H9 (cell line): ENCODE results near the gene PEX19. TPM values are rescaled to one million over a fixed set of nuclear protein-coding genes. Genes with fewer than 3 reads are reported as not detected.

ENCODE experiments used
- DNase-seq: peaks from one replicate; pipeline ENCODE4 v3.0.0-alpha.2; 2017
- H2AFZ ChIP-seq: one replicate; pipeline ENCODE4 v1.6.1; 2013; ENCODE audit warnings: mild to moderate bottlenecking, low read length, control low read depth, moderate library complexity
- H2AK5ac ChIP-seq: 2 replicates; pipeline ENCODE4 v1.6.1; 2013; ENCODE audit warnings: low read length, control low read depth, mixed read lengths; ENCODE audit not compliant: insufficient read length
- H2BK120ac ChIP-seq: one replicate; pipeline ENCODE4 v1.6.1; 2013; ENCODE audit warnings: low read depth, mild to moderate bottlenecking, low read length, control low read depth, inconsistent platforms; ENCODE audit not compliant: poor library complexity, severe bottlenecking
- H2BK12ac ChIP-seq: 2 replicates; pipeline ENCODE4 v1.6.1; 2013; ENCODE audit warnings: low read length, control low read depth, mixed read lengths, low read depth; ENCODE audit not compliant: insufficient read length
- H2BK15ac ChIP-seq: 2 replicates; pipeline ENCODE4 v1.6.1; 2013; ENCODE audit warnings: low read depth, low read length, control low read depth
- H2BK20ac ChIP-seq: one replicate; pipeline ENCODE4 v1.6.1; 2013; ENCODE audit warnings: low read depth, mild to moderate bottlenecking, low read length, control low read depth, inconsistent platforms; ENCODE audit not compliant: poor library complexity, severe bottlenecking
- H2BK5ac ChIP-seq: 2 replicates; pipeline ENCODE4 v1.6.1; 2013; ENCODE audit warnings: low read length, control low read depth, mixed read lengths; ENCODE audit not compliant: insufficient read length
- H3K14ac ChIP-seq: 2 replicates; pipeline ENCODE4 v1.6.1; 2013; ENCODE audit warnings: low read length, control low read depth; ENCODE audit not compliant: insufficient read depth
- H3K18ac ChIP-seq: 2 replicates; pipeline ENCODE4 v1.6.1; 2013; ENCODE audit warnings: low read depth, mild to moderate bottlenecking, mixed read lengths, low read length, control low read depth; ENCODE audit not compliant: insufficient read length
- H3K23ac ChIP-seq: 2 replicates; pipeline ENCODE4 v1.6.1; 2013; ENCODE audit warnings: low read length, control low read depth, mixed read lengths, low read depth; ENCODE audit not compliant: insufficient read length
- H3K23me2 ChIP-seq: 2 replicates; pipeline ENCODE4 v1.6.1; 2013; ENCODE audit warnings: low read depth, mild to moderate bottlenecking, mixed read lengths, low read length, control low read depth; ENCODE audit not compliant: insufficient read length, poor library complexity, severe bottlenecking
- H3K27ac ChIP-seq: 2 replicates; pipeline ENCODE4 v1.5.1; 2013; ENCODE audit warnings: low read length, control low read depth, mixed read lengths, low read depth; ENCODE audit not compliant: insufficient read length
- H3K27me3 ChIP-seq: 2 replicates; pipeline ENCODE4 v1.6.1; 2013; ENCODE audit warnings: low read length, control low read depth, inconsistent platforms; ENCODE audit not compliant: insufficient read depth
- H3K4ac ChIP-seq: 2 replicates; pipeline ENCODE4 v1.6.1; 2013; ENCODE audit warnings: low read depth, mild to moderate bottlenecking, control low read depth, inconsistent platforms, low read length, moderate library complexity
- H3K4me1 ChIP-seq: 2 replicates; pipeline ENCODE4 v1.6.1; 2013; ENCODE audit warnings: low read length, control low read depth, inconsistent platforms; ENCODE audit not compliant: insufficient read depth
- H3K4me2 ChIP-seq: 2 replicates; pipeline ENCODE4 v1.6.1; 2013; ENCODE audit warnings: low read length, control low read depth, mixed read lengths; ENCODE audit not compliant: insufficient read length, insufficient read depth
- H3K56ac ChIP-seq: 2 replicates; pipeline ENCODE4 v1.6.1; 2013; ENCODE audit warnings: low read depth, mild to moderate bottlenecking, mixed read lengths, low read length, control low read depth; ENCODE audit not compliant: insufficient read length
- H3K79me1 ChIP-seq: 2 replicates; pipeline ENCODE4 v1.6.1; 2013; ENCODE audit warnings: low read depth, mild to moderate bottlenecking, moderate library complexity, low read length, control low read depth, inconsistent platforms; ENCODE audit not compliant: insufficient read depth, poor library complexity, severe bottlenecking
- H3K79me2 ChIP-seq: 2 replicates; pipeline ENCODE4 v1.6.1; 2013; ENCODE audit warnings: low read length, control low read depth, inconsistent platforms; ENCODE audit not compliant: insufficient read depth
- H3K9ac ChIP-seq: 2 replicates; pipeline ENCODE4 v1.6.1; 2013; ENCODE audit warnings: low read length, control low read depth, mixed read lengths; ENCODE audit not compliant: insufficient read length; ENCODE audit errors: extremely low read depth
- H3K9me3 ChIP-seq: one replicate; pipeline ENCODE4 v1.6.1; 2013; ENCODE audit warnings: low read depth, low read length, inconsistent platforms; ENCODE audit not compliant: control insufficient read depth
- H3T11ph ChIP-seq: one replicate; pipeline ENCODE4 v1.6.1; 2013; ENCODE audit warnings: mild to moderate bottlenecking, low read length, control low read depth, inconsistent platforms
- H4K20me1 ChIP-seq: one replicate; pipeline ENCODE4 v1.6.1; 2013; ENCODE audit not compliant: control insufficient read depth, insufficient read length, insufficient read depth
- H4K5ac ChIP-seq: 2 replicates; pipeline ENCODE4 v1.6.1; 2013; ENCODE audit warnings: low read depth, mild to moderate bottlenecking, mixed read lengths, low read length, control low read depth; ENCODE audit not compliant: insufficient read length
- H4K8ac ChIP-seq: replicated peaks from 2 replicates; pipeline ENCODE4 v1.6.1; 2013; ENCODE audit warnings: low read length, control low read depth, mixed read lengths, low read depth; ENCODE audit not compliant: insufficient read length
- H4K91ac ChIP-seq: 2 replicates; pipeline ENCODE4 v1.6.1; 2013; ENCODE audit warnings: low read depth, mild to moderate bottlenecking, moderate library complexity, mixed read lengths, low read length, control low read depth; ENCODE audit not compliant: insufficient read length
- H3K27ac Mint-ChIP-seq, 3 experiments: 2 replicates in 2 of 3; 3 replicates in 1 of 3; pipeline ENCODE4 v1.8.0; 2020 to 2021; ENCODE audit warnings: mixed read lengths in 3 of 3, mild to moderate bottlenecking in 1 of 3, moderate library complexity in 1 of 3
- H3K27me3 Mint-ChIP-seq: 2 replicates; pipeline ENCODE4 v1.8.0; 2021; ENCODE audit warnings: low read depth, mild to moderate bottlenecking, moderate library complexity, mixed read lengths
- H3K36me3 Mint-ChIP-seq, 3 experiments: 2 replicates in 2 of 3; 3 replicates in 1 of 3; pipeline ENCODE4 v1.8.0; 2020 to 2021; ENCODE audit warnings: low read depth in 3 of 3, mixed read lengths in 3 of 3; ENCODE audit not compliant: insufficient read depth in 1 of 3
- H3K4me1 Mint-ChIP-seq, 2 experiments: 2 replicates each; pipeline ENCODE4 v1.8.0; 2020; ENCODE audit warnings: mixed read lengths in 2 of 2
- H3K4me3 Mint-ChIP-seq, 2 experiments: 2 replicates in 1 of 2; 3 replicates in 1 of 2; pipeline ENCODE4 v1.8.0; 2020 to 2021; ENCODE audit warnings: mild to moderate bottlenecking in 2 of 2, mixed read lengths in 2 of 2, moderate library complexity in 1 of 2
- H3K9me3 Mint-ChIP-seq, 2 experiments: 2 replicates in 1 of 2; 3 replicates in 1 of 2; pipeline ENCODE4 v1.8.0; 2020; ENCODE audit warnings: mild to moderate bottlenecking in 2 of 2, mixed read lengths in 2 of 2, moderate library complexity in 1 of 2
- CTCF ChIP-seq: fragments of 200-600 bp; sonication (generic); conservative IDR thresholded peaks from 3 replicates; pipeline ENCODE4 v1.8.0; 2021; ENCODE audit warnings: antibody characterized with exemption, mild to moderate bottlenecking
- WGBS: extraction: QIAGEN DNeasy Blood & Tissue Kit; methylation state at CpG from one replicate; pipeline ENCODE4 v1.1.7; 2013; ENCODE audit warnings: missing lambda C conversion rate, low lambda C conversion rate, mixed read lengths; ENCODE audit not compliant: insufficient read length; ENCODE audit errors: extremely low coverage; 5-methylcytosine and 5-hydroxymethylcytosine counted together
- total RNA-seq: library from RNA; stranded (reverse); gene quantifications from 2 replicates; pipeline ENCODE4 v1.2.1, GENCODE V29; 2021

The PEX19 gene
- total RNA-seq, 1 experiment from 2014 or later: 92.7 TPM

- no peaks in the 10 kb centered on the region for H3K4me1 ChIP-seq
- no peak overlapping the region for H2BK15ac ChIP-seq
- H3K27ac ChIP-seq: no peak overlapping the region
- no peak overlapping the region for H3K23ac ChIP-seq
- no peak overlapping the region for H4K5ac ChIP-seq
- no peak overlapping the region for H3K9ac ChIP-seq
- H4K91ac ChIP-seq: no peak overlapping the region
- no peaks in the 10 kb centered on the region for H3K79me2 ChIP-seq
- TF ChIP-seq CTCF: no peak
- H3K27me3 Mint-ChIP-seq: no peaks in the 10 kb centered on the region
- no peaks in the 10 kb centered on the region for H4K20me1 ChIP-seq
- H2BK120ac ChIP-seq: no peak overlapping the region
- H3K18ac ChIP-seq: no peak overlapping the region
- H3K4me2 ChIP-seq: no peak overlapping the region
- no peak for DNase-seq
- no peak overlapping the region for H2BK20ac ChIP-seq
- no peak overlapping the region for H3K4ac ChIP-seq
- no peak overlapping the region for H3K56ac ChIP-seq
- H2AK5ac ChIP-seq: no peak overlapping the region
- peaks cover 26 to 69% (median 38%) of the 10 kb centered on the region in 3 experiments; a peak in 6 of 7 replicates for H3K36me3 Mint-ChIP-seq
- H3K9me3 Mint-ChIP-seq: no peaks in the 10 kb centered on the region
- no peak overlapping the region for H3K27ac Mint-ChIP-seq
- no peak overlapping the region for H2BK12ac ChIP-seq
- H3K14ac ChIP-seq: no peak overlapping the region
- no peak overlapping the region for H2AFZ ChIP-seq
- H2BK5ac ChIP-seq: no peak overlapping the region
- no peaks in the 10 kb centered on the region for H3K9me3 ChIP-seq
- WGBS: no CpG with 5 or more reads among the region's 4 CpGs
- H3K4me3 Mint-ChIP-seq: no peak overlapping the region
- H3K27me3 ChIP-seq: no peaks in the 10 kb centered on the region
- H3T11ph ChIP-seq: no peak overlapping the region
- no peak overlapping the region for H4K8ac ChIP-seq
- H3K79me1 ChIP-seq: no peaks in the 10 kb centered on the region
- H3K23me2 ChIP-seq: no peaks in the 10 kb centered on the region
- no peaks in the 10 kb centered on the region for H3K4me1 Mint-ChIP-seq
These were observed 57.9 kb downstream of the PEX19 start for GRCh38 chr1:160227034-160227433.

Other genes with a start within 250 kb of the PEX19 start
- 0.42 and 0.44 TPM in 2 replicates for gene KCNJ10, start 215.0 kb downstream of the PEX19 start, total RNA-seq
- gene KCNJ9, start 203.6 kb downstream of the PEX19 start, total RNA-seq: 0.09 TPM in 2 replicates
- gene IGSF8, start 186.5 kb downstream of the PEX19 start, total RNA-seq: 56.2 and 57.4 TPM in 2 replicates
- 3.0 and 4.6 TPM in 2 replicates for gene ATP1A2, start 169.4 kb downstream of the PEX19 start, total RNA-seq
- gene ATP1A4, start 133.5 kb downstream of the PEX19 start, total RNA-seq: 0.20 and 0.44 TPM in 2 replicates
- gene CASQ1, start 94.6 kb downstream of the PEX19 start, total RNA-seq: 0.55 and 0.70 TPM in 2 replicates
- gene PEA15, start 79.7 kb downstream of the PEX19 start, total RNA-seq: 80.8 and 82.1 TPM in 2 replicates
- gene DCAF8, start 22.6 kb downstream of the PEX19 start, total RNA-seq: 96.7 and 106 TPM in 2 replicates
- gene COPA, start 58.1 kb upstream of the PEX19 start, total RNA-seq: 118 TPM in 2 replicates
- gene NCSTN, start 58.2 kb upstream of the PEX19 start, total RNA-seq: 67.8 and 69.3 TPM in 2 replicates
- 1.3 and 1.5 TPM in 2 replicates for gene NHLH1, start 81.9 kb upstream of the PEX19 start, total RNA-seq
- gene VANGL2, start 115.4 kb upstream of the PEX19 start, total RNA-seq: 57.7 and 58.5 TPM in 2 replicates
- not detected in 2 replicates for gene SLAMF6, start 238.1 kb upstream of the PEX19 start, total RNA-seq